Endothelial cell of umbilical vein (primary cell): ENCODE data around the gene LPCAT3. TPM values are rescaled to one million over a fixed set of nuclear protein-coding genes. Genes with fewer than 3 reads are reported as not detected.

Experiments used
- BruUV-seq: library from RNA; stranded (reverse); fragments of 400-500 nt; replicated peaks from 2 replicates; lab custom pipeline; 2021; lab: Mats Ljungman, UMichigan
- CTCF ChIA-PET: fragments of 300-600, 350-600 bp; sonication (Branson Sonifier 250); formaldehyde crosslinking; loops from one replicate; lab custom pipeline; 2021; ENCODE audit warnings: antibody characterized with exemption, inconsistent platforms; lab: Charles Lee
- POLR2A ChIA-PET: fragments of 300-600, 350-600 bp; sonication (Branson Sonifier 250); formaldehyde crosslinking; loops from one replicate; lab custom pipeline; 2021; ENCODE audit warnings: antibody characterized with exemption, inconsistent platforms; lab: Charles Lee
- DNase-seq: peaks from one replicate; pipeline ENCODE4 v3.0.0-alpha.2; 2011; ENCODE audit warnings: low read depth, low spot score
- FAIRE-seq: peaks from 2 replicates; lab custom pipeline; 2011; peaks lifted over from hg19 to GRCh38; lab: Jason Lieb, UNC
- H2AFZ ChIP-seq: 2 replicates; pipeline ENCODE4 v1.6.0; 2012; ENCODE audit warnings: low read depth, low read length, control low read depth, inconsistent platforms
- H3K27ac ChIP-seq: 2 replicates; pipeline ENCODE4 v1.5.1; 2011; ENCODE audit warnings: low read depth, mild to moderate bottlenecking, control low read depth, low read length, moderate library complexity; ENCODE audit not compliant: insufficient read depth
- H3K27me3 ChIP-seq, 2 experiments: 2 replicates each; pipeline versions ENCODE4 v1.6.0 to v1.6.1; 2011; ENCODE audit warnings: low read length in 2 of 2, mixed read lengths in 1 of 2; ENCODE audit not compliant: control insufficient read depth in 2 of 2, insufficient read depth in 2 of 2
- H3K36me3 ChIP-seq, 2 experiments: 2 replicates in 1 of 2; 3 replicates in 1 of 2; pipeline ENCODE4 v1.5.1; 2011; ENCODE audit warnings: low read length in 2 of 2, mild to moderate bottlenecking in 1 of 2, moderate library complexity in 1 of 2; ENCODE audit not compliant: control insufficient read depth in 2 of 2, insufficient read depth in 2 of 2; ENCODE audit errors: extremely low read depth in 1 of 2
- H3K4me1 ChIP-seq: 3 replicates; pipeline ENCODE4 v1.5.1; 2011; ENCODE audit warnings: mild to moderate bottlenecking, low read length; ENCODE audit not compliant: control insufficient read depth, insufficient read depth; ENCODE audit errors: extremely low read depth
- H3K4me2 ChIP-seq: 2 replicates; pipeline ENCODE4 v1.6.1; 2011; ENCODE audit warnings: low read length, control low read depth, mixed read lengths; ENCODE audit not compliant: insufficient read depth
- H3K4me3 ChIP-seq, 3 experiments: fragments of 200-600 bp in 1 of 3; sonication (generic), shearing (Covaris generic) in 1 of 3; replicated peaks in 1 of 3; 2 replicates each; pipeline ENCODE4 v1.5.1; 2011 to 2016; ENCODE audit warnings: control low read depth in 3 of 3, low read length in 3 of 3, mild to moderate bottlenecking in 2 of 3, inconsistent platforms in 1 of 3, low read depth in 1 of 3, moderate library complexity in 1 of 3; ENCODE audit not compliant: insufficient read depth in 1 of 3
- H3K79me2 ChIP-seq: 2 replicates; pipeline ENCODE4 v1.6.0; 2012; ENCODE audit warnings: low read length, inconsistent platforms; ENCODE audit not compliant: control insufficient read depth, insufficient read depth
- H3K9ac ChIP-seq: replicated peaks from 2 replicates; pipeline ENCODE3; 2011; ENCODE audit warnings: low read length, control low read depth; ENCODE audit not compliant: insufficient read depth; ENCODE audit errors: extremely low read depth
- H3K9me1 ChIP-seq: replicated peaks from 3 replicates; pipeline ENCODE4 v1.6.0; 2011; ENCODE audit warnings: mild to moderate bottlenecking, low read length; ENCODE audit not compliant: control insufficient read depth, insufficient read depth; ENCODE audit errors: extremely low read depth
- H3K9me3 ChIP-seq: replicated peaks from 2 replicates; pipeline ENCODE4 v1.5.1; 2012; ENCODE audit warnings: low read length, inconsistent platforms; ENCODE audit not compliant: control insufficient read depth, insufficient read depth
- H4K20me1 ChIP-seq: replicated peaks from 2 replicates; pipeline ENCODE3; 2011; ENCODE audit warnings: mild to moderate bottlenecking, low read length; ENCODE audit not compliant: control insufficient read depth, insufficient read depth; ENCODE audit errors: extremely low read depth
- CTCF ChIP-seq, 2 donors: IDR thresholded peaks; 1 replicate in 1 of 2; 2 replicates in 1 of 2; pipeline ENCODE4 v1.5.1; 2011; ENCODE audit warnings: low read length in 2 of 2, mild to moderate bottlenecking in 2 of 2, moderate library complexity in 2 of 2, control low read depth in 1 of 2, inconsistent platforms in 1 of 2, low read depth in 1 of 2; ENCODE audit not compliant: insufficient read depth in 1 of 2; ENCODE audit errors: extremely low read depth in 1 of 2
- EZH2 ChIP-seq: IDR thresholded peaks from 2 replicates; pipeline ENCODE4 v1.6.1; 2012; ENCODE audit warnings: borderline replicate concordance, low read depth, mild to moderate bottlenecking, moderate library complexity, low read length, inconsistent platforms; ENCODE audit not compliant: severe bottlenecking
- FOS ChIP-seq: IDR thresholded peaks from 2 replicates; pipeline ENCODE4 v1.6.1; 2011; ENCODE audit warnings: mild to moderate bottlenecking, low read length, moderate library complexity, borderline replicate concordance; ENCODE audit not compliant: insufficient read depth
- GATA2 ChIP-seq: IDR thresholded peaks from 2 replicates; pipeline ENCODE4 v1.7.0; 2011; ENCODE audit warnings: low read depth, mild to moderate bottlenecking, moderate library complexity, mixed read lengths, low read length; ENCODE audit not compliant: insufficient read length, insufficient read depth
- JUN ChIP-seq: IDR thresholded peaks from 2 replicates; pipeline ENCODE4 v1.6.1; 2011; ENCODE audit warnings: borderline replicate concordance, low read depth; ENCODE audit not compliant: insufficient read length, insufficient read depth
- MAX ChIP-seq: IDR thresholded peaks from 2 replicates; pipeline ENCODE4 v1.6.1; 2011; ENCODE audit not compliant: insufficient read depth, insufficient read length
- MYC ChIP-seq: IDR thresholded peaks from one replicate; pipeline ENCODE4 v1.6.1; 2011; ENCODE audit warnings: mild to moderate bottlenecking, low read depth, low read length
- POLR2A ChIP-seq: IDR thresholded peaks from 2 replicates; pipeline ENCODE4 v1.6.1; 2012; ENCODE audit warnings: low read depth, mild to moderate bottlenecking, control low read depth, low read length
- POLR2AphosphoS5 ChIP-seq: IDR thresholded peaks from 2 replicates; pipeline ENCODE4 v1.6.1; 2012; ENCODE audit warnings: low read depth, mild to moderate bottlenecking, control low read depth, low read length, moderate library complexity; ENCODE audit not compliant: insufficient read depth
- dilution Hi-C: fragments of 300-500 bp; cut with MboI; formaldehyde crosslinking; loops from one replicate; pipeline ENCODE4 v1.15.0; 2019; ENCODE audit warnings: low sequenced_read_pairs; ENCODE audit not compliant: extremely low pct_ligation_motif_present
- intact Hi-C: fragments of 100-400 bp; cut with micrococcal nuclease; formaldehyde crosslinking; loops from one replicate; pipeline ENCODE4 v1.10.0; 2022
- polyA plus RNA-seq, 4 experiments: library from polyadenylated mRNA; depleted of rRNA in 3 of 4; stranded (reverse) in 3 of 4; unstranded in 1 of 4; fragments of >200 nt; gene quantifications; 2 replicates each; pipeline versions ENCODE4 v1.2.1 to v1.2.3, GENCODE V29; 2011 to 2012; ENCODE audit warnings: missing spikeins in 1 of 4
- total RNA-seq: library from RNA; stranded (reverse); gene quantifications from 2 replicates; pipeline ENCODE4 v1.2.3, GENCODE V29; 2021

The LPCAT3 gene
- total and polyA plus RNA-seq, 2 donors (not counting 3 experiments of a cell fraction or from before 2014, with no cell fraction given), result 29.5 to 36.0 TPM

GRCh38 chr12:6959058-6959804 is 59.0 kb downstream of the LPCAT3 start:
- Histone ChIP-seq H3K36me3 (no peaks in the 10 kb centered on the region), H2AFZ (peak overlapping the region; percentile 58), H3K27ac (no peak overlapping the region), H3K9ac (no peak overlapping the region), H3K27me3 (no peaks in the 10 kb centered on the region), H3K4me2 (no peak overlapping the region), H4K20me1 (no peaks in the 10 kb centered on the region), H3K9me3 (no peaks in the 10 kb centered on the region), H3K4me1 (peaks cover 18% of the 10 kb centered on the region), H3K9me1 (no peaks in the 10 kb centered on the region), H3K79me2 (no peaks in the 10 kb centered on the region), H3K4me3 (no peak overlapping the region)
- FAIRE-seq, result no peak
- dilution Hi-C loops (no loop called here), intact Hi-C loops (no loop called here)
- no TSS peak for BruUV-seq
- CTCF ChIA-PET, result interaction anchor here (1.6 to 3.2 kb wide), 3 partner anchors 15 to 90 kb away, joined by 4 to 34 read pairs (median 12); partner anchors contain the start of genes C12orf57 and RNU7-1
- POLR2A ChIA-PET, result interaction anchor here (0.5 to 1.8 kb wide), 2 partner anchors 16 to 977 kb away, joined by 3 to 6 read pairs; partner anchors contain the start of genes C12orf57 and RNU7-1
- TF ChIP-seq EZH2, result no peak
- TF ChIP-seq POLR2A, result no peak
- no peak for TF ChIP-seq FOS
- TF ChIP-seq POLR2AphosphoS5, result no peak
- no peak for TF ChIP-seq CTCF (IDR thresholded peaks at IDR 0.05; ENCODE audit: extremely low read depth in 1 of 2, insufficient read depth in 1 of 2, low read depth in 1 of 2, low read length in 2 of 2)
- no peak for TF ChIP-seq MAX
- TF ChIP-seq JUN, result no peak
- TF ChIP-seq MYC, result no peak
- TF ChIP-seq GATA2, result no peak
- no peak for DNase-seq
